HG03432 (cell line): ENCODE measurements around the gene FAT2.
A peak's percentile ranks its signal among the peaks of the same experiment; 100 is the strongest.
"Not testable (repeated sequence)": the region's sequence is repeated elsewhere in the genome, so short reads cannot be mapped to it uniquely, and the experiment has no call there.

Experiments used
- ATAC-seq: cut with Tn5 transposase; IDR thresholded peaks from one replicate; pipeline ENCODE4 v1.9.1; 2021; ENCODE audit warnings: mild to moderate bottlenecking, moderate library complexity; ENCODE audit not compliant: unreplicated experiment

The FAT2 gene

GRCh38 chr5:151584057-151584937, 6.8 kb downstream of the FAT2 start:
- ATAC-seq = no peak

DNA sequence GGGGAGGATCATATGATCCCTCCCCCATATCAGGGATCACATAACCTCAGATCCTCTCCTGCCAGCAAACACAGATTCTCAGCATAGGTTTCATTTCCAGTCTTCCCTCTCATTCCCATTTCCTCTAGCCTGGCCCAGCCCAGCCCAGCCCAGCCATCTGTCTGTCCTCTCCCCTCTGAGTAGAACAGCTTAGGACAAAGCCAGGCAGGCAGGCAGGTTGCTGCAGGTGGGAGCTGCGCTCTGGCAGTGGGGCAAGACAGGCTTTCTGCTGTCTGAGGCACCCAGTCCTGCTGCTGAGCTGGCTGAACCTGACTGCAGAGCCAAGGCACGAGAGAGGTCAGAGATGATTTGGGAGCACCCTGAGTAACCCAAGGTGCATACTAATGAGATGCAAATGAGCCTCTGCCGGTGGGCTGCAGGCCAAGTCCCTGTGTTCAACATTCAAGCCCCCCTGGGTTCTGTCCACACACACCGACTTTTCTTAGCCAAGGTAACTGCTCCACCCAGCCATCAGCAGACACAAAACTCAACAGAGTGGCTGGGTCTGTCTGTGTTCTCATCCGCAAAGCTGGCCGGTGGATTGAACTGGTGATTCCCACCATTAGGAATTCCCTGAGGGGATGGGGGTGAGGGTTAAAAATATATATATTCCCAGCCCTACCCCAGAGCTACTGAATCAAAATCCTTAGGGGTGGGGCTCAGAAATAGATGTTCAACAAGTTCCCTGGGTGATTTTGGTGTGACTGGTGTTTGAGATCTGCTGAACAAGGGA, 9.1 kb downstream of the FAT2 start:
- ATAC-seq = no peak

GRCh38 chr5:151581347-151581746, 9.8 kb downstream of the FAT2 start:
- ATAC-seq = no peak

DNA sequence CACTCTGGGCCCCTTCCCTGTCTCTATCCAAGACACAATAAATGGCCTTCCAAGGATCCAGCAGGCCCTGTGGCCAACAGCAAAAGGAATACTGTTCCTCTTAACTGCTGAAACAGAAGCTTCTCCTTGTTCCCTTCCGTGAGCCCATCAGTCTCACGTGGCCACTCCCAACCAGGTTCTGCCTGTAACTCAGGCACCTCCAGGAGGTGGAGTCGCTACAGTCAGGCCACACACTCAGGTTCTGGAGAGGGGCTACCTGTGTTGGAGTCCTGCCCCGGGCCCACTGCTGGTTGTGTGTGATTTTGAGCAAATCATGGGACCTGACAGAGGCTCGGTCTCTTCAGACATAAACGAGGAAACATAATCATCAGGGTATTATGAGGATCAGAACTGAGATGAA, 10.3 kb downstream of the FAT2 start:
- ATAC-seq = no peak

- ATAC-seq = no peak
These were observed 10.9 kb downstream of the FAT2 start for GRCh38 chr5:151580239-151580638.

GRCh38 chr5:151579146-151579545, 12.0 kb downstream of the FAT2 start:
- ATAC-seq = not testable (repeated sequence)

GRCh38 chr5:151578326-151579025, 12.7 kb downstream of the FAT2 start:
- no peak for ATAC-seq

DNA sequence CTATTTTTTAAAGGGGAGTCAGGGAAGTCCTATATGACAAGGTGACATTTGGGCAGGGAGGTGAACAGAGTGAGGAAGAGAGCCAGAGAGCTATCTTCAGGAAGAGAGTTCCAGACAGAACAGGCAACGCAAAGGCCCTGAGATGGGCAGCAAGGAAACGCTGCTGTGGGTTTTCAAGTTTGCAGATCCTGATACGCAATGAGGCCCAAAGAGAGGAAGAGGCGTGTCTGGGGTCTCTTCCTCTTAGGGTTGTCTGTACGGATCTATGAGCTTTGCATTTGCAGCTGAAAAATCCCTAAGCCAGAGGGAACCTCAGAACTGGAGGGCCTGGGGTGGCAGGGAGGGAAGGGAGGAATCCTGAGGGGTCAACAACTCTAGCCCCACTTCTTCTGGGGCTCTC, 13.6 kb downstream of the FAT2 start:
- ATAC-seq = no peak

GRCh38 chr5:151574444-151574996, 16.6 kb downstream of the FAT2 start:
- no peak for ATAC-seq

GRCh38 chr5:151572657-151573368, 18.3 kb downstream of the FAT2 start:
- no peak for ATAC-seq

DNA sequence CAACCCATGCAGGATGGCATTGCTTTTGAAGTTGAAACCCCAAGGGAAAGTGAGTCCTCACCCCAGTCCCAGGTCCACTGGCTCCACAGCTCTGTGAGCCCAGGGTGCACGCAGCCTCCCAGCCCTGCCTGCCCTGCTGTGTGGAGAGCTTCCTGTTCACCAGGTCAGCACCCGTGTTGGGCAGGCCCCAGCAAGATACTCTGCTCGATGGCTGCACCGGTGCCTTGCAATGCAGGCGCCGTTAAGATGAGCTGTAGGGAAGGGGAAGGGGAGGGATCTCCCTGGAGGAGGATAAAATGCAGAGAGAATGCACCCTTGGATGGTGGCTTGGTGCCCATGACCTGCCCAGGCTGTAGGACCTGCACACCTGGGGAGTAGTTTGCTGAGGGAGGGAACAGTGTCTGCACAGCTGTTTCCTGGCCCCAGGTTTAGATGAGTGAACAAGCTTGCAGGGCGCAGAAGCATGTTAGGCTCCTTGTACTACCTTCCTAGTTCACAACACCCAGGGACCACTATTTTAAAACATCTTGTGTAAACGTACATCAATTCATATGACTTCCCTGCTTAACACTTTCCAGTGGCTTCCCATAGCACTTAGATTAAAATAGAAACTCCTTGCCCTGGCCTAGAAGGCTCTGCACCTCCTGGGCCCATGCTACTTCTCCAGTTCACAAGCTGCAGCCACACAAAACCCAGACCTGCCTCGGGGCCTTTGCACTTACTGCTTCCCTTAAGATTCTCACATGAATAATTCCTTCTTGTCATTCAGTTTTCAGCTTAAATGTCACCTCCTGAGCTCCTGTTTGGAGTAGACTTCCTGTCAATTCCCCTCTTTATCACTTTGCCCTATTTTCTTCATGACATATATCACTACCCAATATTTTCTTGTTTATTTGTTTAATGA, 19.6 kb downstream of the FAT2 start:
- ATAC-seq = no peak

GRCh38 chr5:151570512-151571269, 20.4 kb downstream of the FAT2 start:
- no peak for ATAC-seq

GRCh38 chr5:151570058-151570457, 21.1 kb downstream of the FAT2 start:
- no peak for ATAC-seq

- ATAC-seq = peak; percentile 69
These were observed 21.7 kb downstream of the FAT2 start for GRCh38 chr5:151569132-151570046.

GRCh38 chr5:151568036-151568435, 23.1 kb downstream of the FAT2 start:
- ATAC-seq = no peak

DNA sequence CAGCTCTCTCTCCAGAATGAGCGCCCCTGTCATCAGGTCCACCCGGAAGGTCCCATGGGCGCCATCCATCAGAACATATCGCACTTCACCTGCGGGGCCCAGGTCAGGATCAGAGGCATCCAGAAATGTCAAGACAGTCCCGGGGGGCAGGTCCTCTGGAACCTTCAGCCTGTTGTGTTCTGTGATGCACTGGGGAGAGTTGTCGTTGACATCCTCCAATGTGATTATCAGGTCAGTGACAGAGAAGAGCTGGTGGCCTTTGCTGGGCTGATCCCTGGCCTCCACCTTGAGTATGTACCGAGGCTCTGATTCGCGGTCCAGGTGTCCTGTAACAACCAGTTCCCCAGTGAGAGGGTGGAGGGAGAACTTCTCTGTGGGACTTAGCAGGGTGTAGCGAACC, 25.2 kb downstream of the FAT2 start:
- no peak for ATAC-seq

GRCh38 chr5:151562019-151562707, 29.0 kb downstream of the FAT2 start:
- no peak for ATAC-seq
